Heart left ventricle (tissue), 13 donors: ENCODE measurements around the gene UBP1.

Source experiments
- CTCF ChIP-seq, 12 donors: fragments of 200-600 bp; sonication (generic) in 4 of 12; IDR thresholded peaks; one replicate each; pipeline versions ENCODE4 v1.5.0 to v1.8.0; 2018 to 2022; ENCODE audit warnings: antibody characterized with exemption in 12 of 12, mild to moderate bottlenecking in 5 of 12
- POLR2A ChIP-seq, 2 donors: fragments of 450-650 bp; IDR thresholded peaks; one replicate each; pipeline ENCODE4 v1.6.1; 2017; ENCODE audit warnings: antibody characterized with exemption in 2 of 2, mild to moderate bottlenecking in 2 of 2, moderate library complexity in 2 of 2
- donor health status: ischemic (EF 13 %, LVEDD 7.1; RV severe dilation, severe dysfunction).
- donor health status: DM: no; HTN: yes; CAD: no.
- donor health status: DM: no; HTN: no; CAD: no.
- donor health status: ischemic (EF 25% LVEDD 6.9; RV normal size, moderate dysfunction).
- donor health status: ischemic (EF 25% LVEDD 5.7; RV mildly dilated, moderate dysfunction).
- donor health status: ischemic (EF 35%, LVEDD 5.7; RV mildly dilated, moderate dysfunction).
- donor health status: nonischemic (EF 11% LVEDD 7.7; RV severe dilation, severe dysfunction).
- donor health status: DM: yes; HTN: yes; CAD: no.
- donor health status: PGD.
- donor health status: ischemic (EF 29% LVEDD 5.4; RV normal size, mild dysfunction).
- donor health status: nonischemic (EF 23%, LVEDD 6.1; RV moderate dilation, normal function).

- TF ChIP-seq POLR2A (IDR thresholded peaks at IDR 0.05) (no peak), CTCF (IDR thresholded peaks at IDR 0.05) (no peak)
These were observed 81.9 kb downstream of the UBP1 start for GRCh38 chr3:33358172-33358781.
